GM12891 (cell line): ENCODE measurements around the gene C5orf15.

ENCODE experiments used
- PAX5 ChIP-seq: IDR thresholded peaks from 2 replicates; pipeline ENCODE4 v1.6.1; 2011; ENCODE audit warnings: low read length, moderate library complexity, mild to moderate bottlenecking; ENCODE audit not compliant: insufficient read depth, severe bottlenecking
- POLR2A ChIP-seq: IDR thresholded peaks from 2 replicates; pipeline ENCODE4 v1.6.1; 2011; ENCODE audit warnings: low read depth, low read length, control low read depth
- POLR2AphosphoS5 ChIP-seq: IDR thresholded peaks from 2 replicates; pipeline ENCODE4 v1.6.1; 2011; ENCODE audit warnings: low read depth, low read length, control low read depth
- SPI1 ChIP-seq: IDR thresholded peaks from 2 replicates; pipeline ENCODE4 v1.6.1; 2011; ENCODE audit warnings: low read depth, low read length, control low read depth
- TAF1 ChIP-seq: IDR thresholded peaks from 2 replicates; pipeline ENCODE4 v1.6.1; 2011; ENCODE audit warnings: low read depth, low read length, control low read depth

DNA sequence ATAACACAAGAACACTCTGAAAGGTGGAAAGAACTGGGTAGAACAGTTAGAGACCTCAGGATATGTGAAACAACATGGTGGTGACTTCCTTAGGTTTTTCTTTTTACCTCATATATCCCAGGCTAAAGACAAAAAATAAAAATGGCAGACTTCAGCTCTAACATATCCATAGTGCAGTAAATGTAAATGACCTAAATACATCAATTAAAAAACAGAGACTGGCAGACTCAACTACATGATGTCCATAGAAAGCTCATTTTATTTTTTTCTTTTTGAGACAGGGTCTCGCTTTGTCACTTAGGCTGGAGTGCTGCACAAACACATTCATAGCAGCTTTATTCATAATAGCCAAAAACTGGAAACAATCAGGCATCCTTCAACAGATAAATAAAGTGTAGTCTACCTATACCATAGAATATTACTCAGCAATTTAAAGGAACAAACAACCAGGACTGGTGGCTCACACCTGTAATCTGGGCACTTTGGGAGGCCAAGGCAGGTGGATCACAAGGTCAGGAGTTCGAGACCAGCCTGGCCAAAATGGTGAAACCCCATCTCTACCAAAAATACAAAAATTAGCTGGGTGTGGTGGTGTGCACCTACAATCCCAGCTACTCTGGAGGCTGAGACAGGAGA lies 4.8 kb downstream of the C5orf15 start:
- TF ChIP-seq POLR2A: no peak
- no peak for TF ChIP-seq SPI1
- TF ChIP-seq PAX5: no peak
- TF ChIP-seq TAF1: no peak
- TF ChIP-seq POLR2AphosphoS5: no peak
